ENCODE results near the gene CRYBG3.
A peak's percentile ranks its signal among the peaks of the same experiment; 100 is the strongest.

CRYBG3 gene

DNA sequence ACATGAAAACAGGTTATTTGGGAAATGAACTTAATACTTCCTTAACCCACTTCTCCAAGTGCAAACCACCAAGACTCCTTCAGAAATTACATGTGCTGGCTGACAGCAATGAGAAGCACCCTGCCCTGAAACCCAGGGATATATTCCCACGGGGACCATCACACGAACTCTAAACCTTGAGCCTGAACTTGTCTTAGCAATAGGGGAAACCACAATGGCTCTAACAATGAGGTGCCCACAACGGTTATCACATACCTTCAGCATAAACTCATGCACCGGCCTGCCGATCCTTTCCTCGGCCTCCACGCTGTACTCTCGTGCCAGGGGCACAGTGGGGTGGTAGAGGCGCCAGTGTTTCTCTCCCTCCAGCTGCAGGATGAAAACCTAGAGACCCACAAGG, 137.0 kb downstream of the CRYBG3 start:
- TF ChIP-seq KLF8 (tag by site-specific recombination; IDR thresholded peaks at IDR 0.05) (no peak), ZSCAN16 (tag by site-specific recombination; IDR thresholded peaks at IDR 0.05) (no peak), SP2 (tag by site-specific recombination; IDR thresholded peaks at IDR 0.05) (no peak), TCF7L2 (IDR thresholded peaks at IDR 0.05; ENCODE audit: borderline replicate concordance, low read depth, low read length) (no peak), ZNF549 (tag by site-specific recombination; IDR thresholded peaks at IDR 0.05) (no peak), ZFP69B (tag by site-specific recombination; IDR thresholded peaks at IDR 0.05) (no peak), YY1 (tag by site-specific recombination; IDR thresholded peaks at IDR 0.05) (no peak), OVOL3 (tag by site-specific recombination; IDR thresholded peaks at IDR 0.05) (no peak), KLF16 (tag by site-specific recombination; IDR thresholded peaks at IDR 0.05) (no peak), ZNF223 (tag by site-specific recombination; IDR thresholded peaks at IDR 0.05) (no peak), ZEB2 (tag by site-specific recombination; IDR thresholded peaks at IDR 0.05) (no peak), GLIS2 (tag by site-specific recombination; IDR thresholded peaks at IDR 0.05) (no peak)
- TF ChIP-seq, protein P1, sequence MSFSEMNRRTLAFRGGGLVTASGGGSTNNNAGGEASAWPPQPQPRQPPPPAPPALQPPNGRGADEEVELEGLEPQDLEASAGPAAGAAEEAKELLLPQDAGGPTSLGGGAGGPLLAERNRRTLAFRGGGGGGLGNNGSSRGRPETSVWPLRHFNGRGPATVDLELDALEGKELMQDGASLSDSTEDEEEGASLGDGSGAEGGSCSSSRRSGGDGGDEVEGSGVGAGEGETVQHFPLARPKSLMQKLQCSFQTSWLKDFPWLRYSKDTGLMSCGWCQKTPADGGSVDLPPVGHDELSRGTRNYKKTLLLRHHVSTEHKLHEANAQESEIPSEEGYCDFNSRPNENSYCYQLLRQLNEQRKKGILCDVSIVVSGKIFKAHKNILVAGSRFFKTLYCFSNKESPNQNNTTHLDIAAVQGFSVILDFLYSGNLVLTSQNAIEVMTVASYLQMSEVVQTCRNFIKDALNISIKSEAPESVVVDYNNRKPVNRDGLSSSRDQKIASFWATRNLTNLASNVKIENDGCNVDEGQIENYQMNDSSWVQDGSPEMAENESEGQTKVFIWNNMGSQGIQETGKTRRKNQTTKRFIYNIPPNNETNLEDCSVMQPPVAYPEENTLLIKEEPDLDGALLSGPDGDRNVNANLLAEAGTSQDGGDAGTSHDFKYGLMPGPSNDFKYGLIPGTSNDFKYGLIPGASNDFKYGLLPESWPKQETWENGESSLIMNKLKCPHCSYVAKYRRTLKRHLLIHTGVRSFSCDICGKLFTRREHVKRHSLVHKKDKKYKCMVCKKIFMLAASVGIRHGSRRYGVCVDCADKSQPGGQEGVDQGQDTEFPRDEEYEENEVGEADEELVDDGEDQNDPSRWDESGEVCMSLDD (tag by site-specific recombination; IDR thresholded peaks at IDR 0.05), result no peak
- TF ChIP-seq, protein P2, sequence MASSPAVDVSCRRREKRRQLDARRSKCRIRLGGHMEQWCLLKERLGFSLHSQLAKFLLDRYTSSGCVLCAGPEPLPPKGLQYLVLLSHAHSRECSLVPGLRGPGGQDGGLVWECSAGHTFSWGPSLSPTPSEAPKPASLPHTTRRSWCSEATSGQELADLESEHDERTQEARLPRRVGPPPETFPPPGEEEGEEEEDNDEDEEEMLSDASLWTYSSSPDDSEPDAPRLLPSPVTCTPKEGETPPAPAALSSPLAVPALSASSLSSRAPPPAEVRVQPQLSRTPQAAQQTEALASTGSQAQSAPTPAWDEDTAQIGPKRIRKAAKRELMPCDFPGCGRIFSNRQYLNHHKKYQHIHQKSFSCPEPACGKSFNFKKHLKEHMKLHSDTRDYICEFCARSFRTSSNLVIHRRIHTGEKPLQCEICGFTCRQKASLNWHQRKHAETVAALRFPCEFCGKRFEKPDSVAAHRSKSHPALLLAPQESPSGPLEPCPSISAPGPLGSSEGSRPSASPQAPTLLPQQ (tag by site-specific recombination; IDR thresholded peaks at IDR 0.05), result no peak
- TF ChIP-seq, protein P3, sequence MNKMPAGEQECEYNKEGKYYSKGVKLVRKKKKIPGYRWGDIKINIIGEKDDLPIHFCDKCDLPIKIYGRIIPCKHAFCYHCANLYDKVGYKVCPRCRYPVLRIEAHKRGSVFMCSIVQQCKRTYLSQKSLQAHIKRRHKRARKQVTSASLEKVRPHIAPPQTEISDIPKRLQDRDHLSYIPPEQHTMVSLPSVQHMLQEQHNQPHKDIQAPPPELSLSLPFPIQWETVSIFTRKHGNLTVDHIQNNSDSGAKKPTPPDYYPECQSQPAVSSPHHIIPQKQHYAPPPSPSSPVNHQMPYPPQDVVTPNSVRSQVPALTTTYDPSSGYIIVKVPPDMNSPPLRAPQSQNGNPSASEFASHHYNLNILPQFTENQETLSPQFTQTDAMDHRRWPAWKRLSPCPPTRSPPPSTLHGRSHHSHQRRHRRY (tag by site-specific recombination; IDR thresholded peaks at IDR 0.05), result no peak
- H3K9me3 ChIP-seq (ENCODE audit: control insufficient read depth, insufficient read depth, low read depth, low read length), result no peaks in the 10 kb centered on the region
- CTCF ChIA-PET, result interaction anchor here (1.1 kb wide), 1 partner anchor 144 kb away, joined by 3 read pairs; no protein-coding TSS in a partner anchor
- POLR2A ChIA-PET, result no interaction called here
- no peak overlapping the region for H3K4me3 ChIP-seq (ENCODE audit: low read depth, low read length)
- peaks cover 0 to 72% of the 10 kb centered on the region in 2 experiments; a peak in 2 of 3 replicates for H3K36me3 ChIP-seq (ENCODE audit: control insufficient read depth in 2 of 2, insufficient read depth in 1 of 2, low read length in 2 of 2)
- H3K4me1 ChIP-seq (ENCODE audit: control insufficient read depth, insufficient read depth, low read length), result no peaks in the 10 kb centered on the region; the same call in 1 of the 2 replicates
- no peak overlapping the region for H3K27ac ChIP-seq (ENCODE audit: extremely low read depth, low read depth, low read length)

DNA sequence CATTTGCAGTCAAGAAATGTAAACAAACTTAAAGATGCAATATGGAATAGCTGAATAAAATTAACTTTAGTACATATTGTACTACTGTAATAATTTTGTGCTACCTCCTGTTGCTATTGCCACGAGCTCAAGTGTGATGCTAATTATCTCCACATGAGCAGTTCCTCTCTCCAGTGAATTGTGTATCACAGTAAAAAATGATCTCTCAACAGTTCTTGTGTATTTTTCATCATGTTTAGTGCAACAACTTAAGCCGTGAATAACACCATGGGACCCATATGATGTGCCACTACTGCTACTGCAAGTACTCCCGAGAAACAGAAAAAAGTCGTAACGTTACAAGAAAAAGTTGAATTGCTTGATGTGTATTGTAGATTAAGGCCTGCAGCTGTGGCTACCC, 138.1 kb downstream of the CRYBG3 start:
- H3K4me3 ChIP-seq (ENCODE audit: low read depth, low read length), result no peak overlapping the region
- CTCF ChIA-PET, result interaction anchor here (1.1 kb wide), 1 partner anchor 145 kb away, joined by 3 read pairs; no protein-coding TSS in a partner anchor
- H3K36me3 ChIP-seq (ENCODE audit: control insufficient read depth in 2 of 2, insufficient read depth in 1 of 2, low read length in 2 of 2), result peaks cover 0 to 62% of the 10 kb centered on the region in 2 experiments; a peak in 2 of 3 replicates
- no peak overlapping the region for H3K27ac ChIP-seq (ENCODE audit: extremely low read depth, low read depth, low read length)
- TF ChIP-seq ZNF211 (tag by site-specific recombination; IDR thresholded peaks at IDR 0.05; ENCODE audit: low read depth), result no peak
- 0 out of 2 replicates have a peak, but pooled peaks have one; percentile 26 for TF ChIP-seq OSR2 (tag by site-specific recombination; IDR thresholded peaks at IDR 0.05)
- peak; percentile 53 for TF ChIP-seq SCRT2 (tag by site-specific recombination; IDR thresholded peaks at IDR 0.05)
- no peak for TF ChIP-seq ZNF23 (tag by site-specific recombination; IDR thresholded peaks at IDR 0.05; ENCODE audit: borderline replicate concordance)
- TF ChIP-seq, protein P4, sequence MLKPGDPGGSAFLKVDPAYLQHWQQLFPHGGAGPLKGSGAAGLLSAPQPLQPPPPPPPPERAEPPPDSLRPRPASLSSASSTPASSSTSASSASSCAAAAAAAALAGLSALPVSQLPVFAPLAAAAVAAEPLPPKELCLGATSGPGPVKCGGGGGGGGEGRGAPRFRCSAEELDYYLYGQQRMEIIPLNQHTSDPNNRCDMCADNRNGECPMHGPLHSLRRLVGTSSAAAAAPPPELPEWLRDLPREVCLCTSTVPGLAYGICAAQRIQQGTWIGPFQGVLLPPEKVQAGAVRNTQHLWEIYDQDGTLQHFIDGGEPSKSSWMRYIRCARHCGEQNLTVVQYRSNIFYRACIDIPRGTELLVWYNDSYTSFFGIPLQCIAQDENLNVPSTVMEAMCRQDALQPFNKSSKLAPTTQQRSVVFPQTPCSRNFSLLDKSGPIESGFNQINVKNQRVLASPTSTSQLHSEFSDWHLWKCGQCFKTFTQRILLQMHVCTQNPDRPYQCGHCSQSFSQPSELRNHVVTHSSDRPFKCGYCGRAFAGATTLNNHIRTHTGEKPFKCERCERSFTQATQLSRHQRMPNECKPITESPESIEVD (tag by site-specific recombination; IDR thresholded peaks at IDR 0.05), result peak; percentile 73
- POLR2A ChIA-PET, result no interaction called here
- H3K4me1 ChIP-seq (ENCODE audit: control insufficient read depth, insufficient read depth, low read length), result peaks cover 2% of the 10 kb centered on the region
- H3K9me3 ChIP-seq (ENCODE audit: control insufficient read depth, insufficient read depth, low read depth, low read length), result no peaks in the 10 kb centered on the region
